ENCODE results near the gene PPIG. TPM values are rescaled to one million over a fixed set of nuclear protein-coding genes. Genes with fewer than 3 reads are reported as not detected.
A peak's percentile ranks its signal among the peaks of the same experiment; 100 is the strongest.
"Not testable (repeated sequence)": the region's sequence is repeated elsewhere in the genome, so short reads cannot be mapped to it uniquely, and the experiment has no call there.

PPIG gene
- total RNA-seq, 1 donor = 25.3 TPM

GRCh38 chr2:169572189-169572588 lies 12.0 kb upstream of the PPIG start:
- no peaks in the 10 kb centered on the region for H4K20me1 ChIP-seq (ENCODE audit: insufficient read depth, low read length)
- H3K4me2 ChIP-seq (ENCODE audit: insufficient read depth, low read length) = no peak overlapping the region
- H3K9me3 ChIP-seq (ENCODE audit: low read depth, low read length) = no peaks in the 10 kb centered on the region
- H3K27me3 ChIP-seq (ENCODE audit: insufficient read depth, low read length) = no peaks in the 10 kb centered on the region
- DNase-seq (ENCODE audit: insufficient read length, low spot score, missing footprints) = no peak
- no peak overlapping the region for H3K4me3 ChIP-seq (ENCODE audit: insufficient read depth, low read length)
- no peak for TF ChIP-seq CTCF (IDR thresholded peaks at IDR 0.05; ENCODE audit: extremely low read depth, low read depth, low read length)
- no peak overlapping the region for H2AFZ ChIP-seq (ENCODE audit: low read length)
- no peaks in the 10 kb centered on the region for H3K36me3 ChIP-seq (ENCODE audit: insufficient read depth, low read length)
- H3K27ac ChIP-seq (ENCODE audit: low read depth, low read length) = no peak overlapping the region
- H3K4me1 ChIP-seq (ENCODE audit: insufficient read depth, low read length) = peaks cover 7% of the 10 kb centered on the region
- H3K79me2 ChIP-seq (ENCODE audit: insufficient read depth, low read length) = peaks cover 22% of the 10 kb centered on the region

- no peak for TF ChIP-seq CTCF (IDR thresholded peaks at IDR 0.05; ENCODE audit: extremely low read depth, low read depth, low read length)
- H2AFZ ChIP-seq (ENCODE audit: low read length) = peak overlapping the region; percentile 91
- no peaks in the 10 kb centered on the region for H3K36me3 ChIP-seq (ENCODE audit: insufficient read depth, low read length)
- no peaks in the 10 kb centered on the region for H3K9me3 ChIP-seq (ENCODE audit: low read depth, low read length)
- peak overlapping the region; percentile 93 for H3K4me2 ChIP-seq (ENCODE audit: insufficient read depth, low read length)
- H4K20me1 ChIP-seq (ENCODE audit: insufficient read depth, low read length) = no peaks in the 10 kb centered on the region
- H3K79me2 ChIP-seq (ENCODE audit: insufficient read depth, low read length) = peaks cover 22% of the 10 kb centered on the region
- H3K4me3 ChIP-seq (ENCODE audit: insufficient read depth, low read length) = peak overlapping the region; percentile 79
- H3K4me1 ChIP-seq (ENCODE audit: insufficient read depth, low read length) = peaks cover 7% of the 10 kb centered on the region
- peak overlapping the region; percentile 58 for H3K27ac ChIP-seq (ENCODE audit: low read depth, low read length)
- no peaks in the 10 kb centered on the region for H3K27me3 ChIP-seq (ENCODE audit: insufficient read depth, low read length)
- no peak for DNase-seq (ENCODE audit: insufficient read length, low spot score, missing footprints)
Measured at GRCh38 chr2:169572821-169573159, 11.4 kb upstream of the PPIG start.

- peak within 1 kb of the TSS; percentile 58 for H3K27ac ChIP-seq (ENCODE audit: low read depth, low read length)
- peaks cover 7% of the 10 kb centered on the region for H3K4me1 ChIP-seq (ENCODE audit: insufficient read depth, low read length)
- peak within 1 kb of the TSS; percentile 91 for H2AFZ ChIP-seq (ENCODE audit: low read length)
- no peaks in the 10 kb centered on the region for H4K20me1 ChIP-seq (ENCODE audit: insufficient read depth, low read length)
- no peaks in the 10 kb centered on the region for H3K27me3 ChIP-seq (ENCODE audit: insufficient read depth, low read length)
- peak within 1 kb of the TSS; percentile 79 for H3K4me3 ChIP-seq (ENCODE audit: insufficient read depth, low read length)
- no peak for TF ChIP-seq CTCF (IDR thresholded peaks at IDR 0.05; ENCODE audit: extremely low read depth, low read depth, low read length)
- no peaks in the 10 kb centered on the region for H3K36me3 ChIP-seq (ENCODE audit: insufficient read depth, low read length)
- DNase-seq (ENCODE audit: insufficient read length, low spot score, missing footprints) = peak; percentile 99
- peaks cover 22% of the 10 kb centered on the region for H3K79me2 ChIP-seq (ENCODE audit: insufficient read depth, low read length)
- H3K4me2 ChIP-seq (ENCODE audit: insufficient read depth, low read length) = peak within 1 kb of the TSS; percentile 93
- H3K9me3 ChIP-seq (ENCODE audit: low read depth, low read length) = no peaks in the 10 kb centered on the region
Measured at GRCh38 chr2:169573160-169573973, 10.8 kb upstream of the PPIG start, which contains the start of gene FASTKD1. FASTKD1 (minus strand) TSS chr2:169573865; CDS start chr2:169572029, 1,836 bp downstream.

GRCh38 chr2:169573974-169574299 lies 10.2 kb upstream of the PPIG start:
- H3K4me2 ChIP-seq (ENCODE audit: insufficient read depth, low read length) = peak overlapping the region; percentile 93
- H3K79me2 ChIP-seq (ENCODE audit: insufficient read depth, low read length) = peaks cover 22% of the 10 kb centered on the region
- H3K27ac ChIP-seq (ENCODE audit: low read depth, low read length) = no peak overlapping the region
- H2AFZ ChIP-seq (ENCODE audit: low read length) = peak overlapping the region; percentile 91
- no peaks in the 10 kb centered on the region for H4K20me1 ChIP-seq (ENCODE audit: insufficient read depth, low read length)
- H3K4me1 ChIP-seq (ENCODE audit: insufficient read depth, low read length) = peaks cover 7% of the 10 kb centered on the region
- H3K36me3 ChIP-seq (ENCODE audit: insufficient read depth, low read length) = no peaks in the 10 kb centered on the region
- H3K27me3 ChIP-seq (ENCODE audit: insufficient read depth, low read length) = no peaks in the 10 kb centered on the region
- H3K4me3 ChIP-seq (ENCODE audit: insufficient read depth, low read length) = peak overlapping the region; percentile 79
- DNase-seq (ENCODE audit: insufficient read length, low spot score, missing footprints) = no peak
- TF ChIP-seq CTCF (IDR thresholded peaks at IDR 0.05; ENCODE audit: extremely low read depth, low read depth, low read length) = no peak
- H3K9me3 ChIP-seq (ENCODE audit: low read depth, low read length) = no peaks in the 10 kb centered on the region

- not testable (repeated sequence) for H3K27ac ChIP-seq (ENCODE audit: low read depth, low read length); H2AFZ ChIP-seq (ENCODE audit: low read length); H3K4me3 ChIP-seq (ENCODE audit: insufficient read depth, low read length); H4K20me1 ChIP-seq (ENCODE audit: insufficient read depth, low read length); H3K9me3 ChIP-seq (ENCODE audit: low read depth, low read length); H3K36me3 ChIP-seq (ENCODE audit: insufficient read depth, low read length); DNase-seq (ENCODE audit: insufficient read length, low spot score, missing footprints); H3K27me3 ChIP-seq (ENCODE audit: insufficient read depth, low read length); H3K4me1 ChIP-seq (ENCODE audit: insufficient read depth, low read length); H3K4me2 ChIP-seq (ENCODE audit: insufficient read depth, low read length)
- peaks cover 22% of the 10 kb centered on the region for H3K79me2 ChIP-seq (ENCODE audit: insufficient read depth, low read length)
Measured at GRCh38 chr2:169574539-169574938, 9.6 kb upstream of the PPIG start.

GRCh38 chr2:169575264-169575663 lies 8.9 kb upstream of the PPIG start:
- H3K27me3 ChIP-seq (ENCODE audit: insufficient read depth, low read length); H2AFZ ChIP-seq (ENCODE audit: low read length); H4K20me1 ChIP-seq (ENCODE audit: insufficient read depth, low read length); H3K4me1 ChIP-seq (ENCODE audit: insufficient read depth, low read length); H3K9me3 ChIP-seq (ENCODE audit: low read depth, low read length); DNase-seq (ENCODE audit: insufficient read length, low spot score, missing footprints); H3K4me3 ChIP-seq (ENCODE audit: insufficient read depth, low read length); H3K36me3 ChIP-seq (ENCODE audit: insufficient read depth, low read length); H3K4me2 ChIP-seq (ENCODE audit: insufficient read depth, low read length); H3K27ac ChIP-seq (ENCODE audit: low read depth, low read length): not testable (repeated sequence)
- peaks cover 20% of the 10 kb centered on the region for H3K79me2 ChIP-seq (ENCODE audit: insufficient read depth, low read length)

All from osteoblast (primary cell).